PC-3 (cell line): ENCODE results near the gene SERPINB8.
A peak's percentile ranks its signal among the peaks of the same experiment; 100 is the strongest.

Experiments used
- EZH2phosphoT487 ChIP-seq: fragments of 300-600 bp; sonication (generic); IDR thresholded peaks from 2 replicates; pipeline ENCODE4 v1.6.1; 2018; ENCODE audit warnings: mild to moderate bottlenecking, antibody characterized with exemption, low read length, borderline replicate concordance
- TF ChIP-seq, protein P1 (sequence below): fragments of 300-600 bp; sonication (generic); conservative IDR thresholded peaks from 2 replicates; pipeline ENCODE4 v1.5.1; 2017; ENCODE audit warnings: antibody characterized with exemption, low read depth, mild to moderate bottlenecking, low read length

DNA sequence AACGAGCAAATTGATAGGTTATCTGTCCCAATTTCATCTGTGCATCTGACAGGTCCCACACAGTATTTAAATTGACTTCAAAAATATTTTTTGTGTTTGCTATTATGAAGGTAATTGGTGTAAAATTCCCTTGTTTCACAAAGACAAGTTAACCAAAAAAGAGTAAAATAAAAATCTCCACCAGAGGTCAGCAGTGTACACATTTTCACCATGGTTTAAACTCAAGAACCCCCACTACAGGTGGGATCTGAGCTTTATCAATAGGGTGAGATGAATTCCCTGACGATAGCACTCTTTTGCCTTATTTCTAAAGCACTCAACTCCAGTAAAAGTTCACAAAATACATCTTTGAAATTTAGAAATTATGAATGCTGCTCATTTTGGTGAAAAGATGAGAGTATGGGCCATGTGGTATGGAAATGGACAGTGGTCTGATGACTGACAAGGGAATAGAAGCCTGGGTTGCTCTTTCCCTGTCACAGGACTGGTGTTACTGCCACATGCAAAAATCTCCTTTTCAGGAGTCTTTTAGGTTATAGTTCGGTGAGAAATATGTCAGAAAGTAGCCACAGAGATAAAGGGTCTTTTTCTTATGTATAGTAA lies 68.0 kb downstream of the SERPINB8 start:
- TF ChIP-seq, protein P1, sequence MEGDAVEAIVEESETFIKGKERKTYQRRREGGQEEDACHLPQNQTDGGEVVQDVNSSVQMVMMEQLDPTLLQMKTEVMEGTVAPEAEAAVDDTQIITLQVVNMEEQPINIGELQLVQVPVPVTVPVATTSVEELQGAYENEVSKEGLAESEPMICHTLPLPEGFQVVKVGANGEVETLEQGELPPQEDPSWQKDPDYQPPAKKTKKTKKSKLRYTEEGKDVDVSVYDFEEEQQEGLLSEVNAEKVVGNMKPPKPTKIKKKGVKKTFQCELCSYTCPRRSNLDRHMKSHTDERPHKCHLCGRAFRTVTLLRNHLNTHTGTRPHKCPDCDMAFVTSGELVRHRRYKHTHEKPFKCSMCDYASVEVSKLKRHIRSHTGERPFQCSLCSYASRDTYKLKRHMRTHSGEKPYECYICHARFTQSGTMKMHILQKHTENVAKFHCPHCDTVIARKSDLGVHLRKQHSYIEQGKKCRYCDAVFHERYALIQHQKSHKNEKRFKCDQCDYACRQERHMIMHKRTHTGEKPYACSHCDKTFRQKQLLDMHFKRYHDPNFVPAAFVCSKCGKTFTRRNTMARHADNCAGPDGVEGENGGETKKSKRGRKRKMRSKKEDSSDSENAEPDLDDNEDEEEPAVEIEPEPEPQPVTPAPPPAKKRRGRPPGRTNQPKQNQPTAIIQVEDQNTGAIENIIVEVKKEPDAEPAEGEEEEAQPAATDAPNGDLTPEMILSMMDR = peak; percentile 82
- TF ChIP-seq EZH2phosphoT487 = no peak
